ENCODE data around the gene CTNNB1.

- no peak for TF ChIP-seq CTCF (IDR thresholded peaks at IDR 0.05; ENCODE audit: low read length)
- no peak for TF ChIP-seq EZH2 (IDR thresholded peaks at IDR 0.05; ENCODE audit: borderline replicate concordance, low read length)
Measured at GRCh38 chr3:41163006-41163405, 36.3 kb upstream of the CTNNB1 start.
